Measurements from ENCODE around the gene ATP12A.
A peak's percentile ranks its signal among the peaks of the same experiment; 100 is the strongest.

Gene ATP12A

GRCh38 chr13:24692561-24692960 lies 12.4 kb downstream of the ATP12A start:
- Mint-ChIP-seq H3K4me1 (no peaks in the 10 kb centered on the region), H3K4me3 (no peak overlapping the region), H3K27ac (no peak overlapping the region), H3K36me3 (ENCODE audit: low read depth) (no peaks in the 10 kb centered on the region), H3K9me3 (no peaks in the 10 kb centered on the region), H3K27me3 (ENCODE audit: low read depth) (peaks cover 38% of the 10 kb centered on the region)
- no peak for TF ChIP-seq CTCF (IDR thresholded peaks at IDR 0.05; ENCODE audit: unreplicated experiment in 3 of 3)

GRCh38 chr13:24693862-24694471 lies 13.8 kb downstream of the ATP12A start:
- H3K36me3 Mint-ChIP-seq (ENCODE audit: low read depth): no peaks in the 10 kb centered on the region
- H3K27me3 Mint-ChIP-seq (ENCODE audit: low read depth): peaks cover 26% of the 10 kb centered on the region
- H3K9me3 Mint-ChIP-seq: no peaks in the 10 kb centered on the region
- H3K27ac Mint-ChIP-seq: no peak overlapping the region
- peak; percentile 29 to 63 (median 40) for TF ChIP-seq CTCF (IDR thresholded peaks at IDR 0.05; ENCODE audit: unreplicated experiment in 3 of 3)
- H3K4me1 Mint-ChIP-seq: no peaks in the 10 kb centered on the region
- H3K4me3 Mint-ChIP-seq: no peak overlapping the region

GRCh38 chr13:24694907-24695306 lies 14.7 kb downstream of the ATP12A start:
- no peak for TF ChIP-seq CTCF (IDR thresholded peaks at IDR 0.05; ENCODE audit: unreplicated experiment in 3 of 3)
- Mint-ChIP-seq H3K27me3 (ENCODE audit: low read depth) (peaks cover 23% of the 10 kb centered on the region), H3K27ac (no peak overlapping the region), H3K36me3 (ENCODE audit: low read depth) (no peaks in the 10 kb centered on the region), H3K4me1 (no peaks in the 10 kb centered on the region), H3K9me3 (no peaks in the 10 kb centered on the region), H3K4me3 (no peak overlapping the region)

GRCh38 chr13:24698686-24699085 lies 18.5 kb downstream of the ATP12A start:
- TF ChIP-seq CTCF (IDR thresholded peaks at IDR 0.05; ENCODE audit: unreplicated experiment in 3 of 3): no peak

GRCh38 chr13:24699541-24699940 lies 19.3 kb downstream of the ATP12A start:
- no peak for TF ChIP-seq CTCF (IDR thresholded peaks at IDR 0.05; ENCODE audit: unreplicated experiment in 3 of 3)
- H3K36me3 Mint-ChIP-seq (ENCODE audit: low read depth): no peaks in the 10 kb centered on the region
- H3K27me3 Mint-ChIP-seq (ENCODE audit: low read depth): peaks cover 14% of the 10 kb centered on the region

More at GRCh38 chr13:24698686-24699085, 18.5 kb downstream of the ATP12A start:
- H3K4me3 Mint-ChIP-seq: no peak overlapping the region
- H3K36me3 Mint-ChIP-seq (ENCODE audit: low read depth): no peaks in the 10 kb centered on the region
- no peaks in the 10 kb centered on the region for H3K4me1 Mint-ChIP-seq
- no peak overlapping the region for H3K27ac Mint-ChIP-seq
- peaks cover 19% of the 10 kb centered on the region for H3K27me3 Mint-ChIP-seq (ENCODE audit: low read depth)
- no peaks in the 10 kb centered on the region for H3K9me3 Mint-ChIP-seq

GRCh38 chr13:24700539-24700938 lies 20.3 kb downstream of the ATP12A start:
- no peak overlapping the region for H3K4me3 Mint-ChIP-seq
- no peaks in the 10 kb centered on the region for H3K4me1 Mint-ChIP-seq
- no peaks in the 10 kb centered on the region for H3K9me3 Mint-ChIP-seq
- no peak for TF ChIP-seq CTCF (IDR thresholded peaks at IDR 0.05; ENCODE audit: unreplicated experiment in 3 of 3)
- H3K27ac Mint-ChIP-seq: no peak overlapping the region
- peaks cover 14% of the 10 kb centered on the region for H3K27me3 Mint-ChIP-seq (ENCODE audit: low read depth)
- H3K36me3 Mint-ChIP-seq (ENCODE audit: low read depth): no peaks in the 10 kb centered on the region

More at GRCh38 chr13:24699541-24699940, 19.3 kb downstream of the ATP12A start:
- H3K4me3 Mint-ChIP-seq: no peak overlapping the region
- no peaks in the 10 kb centered on the region for H3K4me1 Mint-ChIP-seq
- no peaks in the 10 kb centered on the region for H3K9me3 Mint-ChIP-seq
- H3K27ac Mint-ChIP-seq: no peak overlapping the region
